ENCODE results near the gene ISM1. TPM values are rescaled to one million over a fixed set of nuclear protein-coding genes. Genes with fewer than 3 reads are reported as not detected.

ISM1 gene
- total RNA-seq, 1 experiment from 2014 or later: 0.11 TPM

DNA sequence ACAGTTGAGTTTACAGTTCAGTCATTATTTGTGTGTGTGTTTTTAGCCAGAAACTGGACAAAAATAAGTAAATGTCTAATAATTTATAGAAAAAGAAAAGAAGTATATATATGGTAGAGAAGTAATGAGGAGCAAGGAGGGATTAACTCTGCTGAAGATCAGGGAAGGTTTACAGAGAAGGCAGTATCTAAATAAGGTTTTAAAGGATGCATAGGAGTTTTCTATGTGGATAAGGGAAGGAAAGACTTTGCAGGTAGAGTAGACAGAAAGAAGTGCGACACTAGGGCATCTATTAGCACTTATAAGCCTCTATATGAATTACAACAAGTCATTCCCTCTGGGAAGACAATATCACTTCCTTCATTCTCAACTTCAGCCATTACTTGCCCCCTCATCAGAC lies 34.3 kb downstream of the ISM1 start:
- no peak for DNase-seq (ENCODE audit: low read depth)

GRCh38 chr20:13256606-13257005 lies 35.5 kb downstream of the ISM1 start:
- DNase-seq (ENCODE audit: low read depth): no peak

DNA sequence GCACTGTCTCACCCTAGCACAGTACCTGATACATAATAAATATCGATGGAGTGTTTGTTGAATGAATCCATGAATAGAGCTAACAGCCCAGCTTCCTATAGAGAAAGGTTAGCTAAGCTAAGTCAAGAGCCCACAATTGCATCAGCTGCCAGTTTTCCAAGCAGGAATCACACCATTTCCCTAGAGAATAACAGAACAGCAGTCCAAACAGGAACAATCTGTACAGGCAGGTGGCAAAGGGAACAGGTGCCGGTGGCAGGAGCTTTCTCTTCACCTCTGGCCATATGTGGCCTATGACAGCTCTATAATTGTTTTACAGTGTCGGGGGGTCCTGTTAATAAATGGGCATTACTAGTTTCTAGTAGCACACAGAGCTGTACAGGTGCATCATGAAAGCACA lies 38.8 kb downstream of the ISM1 start:
- no peak for DNase-seq (ENCODE audit: low read depth)

DNA sequence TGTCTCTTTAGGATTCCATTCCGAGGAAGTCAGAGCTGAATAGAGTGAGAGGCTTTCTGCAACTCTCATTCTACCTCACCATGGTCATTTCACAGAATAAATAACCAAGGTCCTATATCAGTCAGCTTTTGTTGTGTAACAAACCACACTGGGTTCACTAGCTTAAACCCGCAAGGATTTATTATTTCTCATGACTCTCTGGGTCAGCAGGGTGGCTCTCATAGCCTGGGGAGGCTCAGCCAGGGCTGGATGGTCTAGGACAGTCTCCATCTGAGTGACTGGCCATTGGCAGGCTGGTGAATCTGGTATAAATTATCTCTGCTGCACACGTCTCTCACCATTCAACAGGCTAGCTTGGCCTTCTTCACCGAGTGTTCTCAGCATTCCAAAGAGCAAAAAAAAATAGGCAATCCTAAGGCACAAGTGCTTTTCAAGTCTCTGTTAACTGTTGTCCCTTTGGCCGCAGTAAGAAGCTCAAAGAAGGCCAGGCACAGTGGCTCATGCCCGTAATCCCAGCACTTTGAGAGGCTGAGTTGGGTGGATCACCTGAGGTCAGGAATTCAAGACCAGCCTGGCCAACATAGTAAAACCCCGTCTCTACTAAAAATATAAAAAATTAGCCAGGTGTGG lies 39.7 kb downstream of the ISM1 start:
- DNase-seq (ENCODE audit: low read depth): no peak

- DNase-seq (ENCODE audit: low read depth): peak; percentile 59
Measured at GRCh38 chr20:13261460-13262301, 40.6 kb downstream of the ISM1 start.

- DNase-seq (ENCODE audit: low read depth): no peak
Measured at GRCh38 chr20:13262302-13262650, 41.2 kb downstream of the ISM1 start.

DNA sequence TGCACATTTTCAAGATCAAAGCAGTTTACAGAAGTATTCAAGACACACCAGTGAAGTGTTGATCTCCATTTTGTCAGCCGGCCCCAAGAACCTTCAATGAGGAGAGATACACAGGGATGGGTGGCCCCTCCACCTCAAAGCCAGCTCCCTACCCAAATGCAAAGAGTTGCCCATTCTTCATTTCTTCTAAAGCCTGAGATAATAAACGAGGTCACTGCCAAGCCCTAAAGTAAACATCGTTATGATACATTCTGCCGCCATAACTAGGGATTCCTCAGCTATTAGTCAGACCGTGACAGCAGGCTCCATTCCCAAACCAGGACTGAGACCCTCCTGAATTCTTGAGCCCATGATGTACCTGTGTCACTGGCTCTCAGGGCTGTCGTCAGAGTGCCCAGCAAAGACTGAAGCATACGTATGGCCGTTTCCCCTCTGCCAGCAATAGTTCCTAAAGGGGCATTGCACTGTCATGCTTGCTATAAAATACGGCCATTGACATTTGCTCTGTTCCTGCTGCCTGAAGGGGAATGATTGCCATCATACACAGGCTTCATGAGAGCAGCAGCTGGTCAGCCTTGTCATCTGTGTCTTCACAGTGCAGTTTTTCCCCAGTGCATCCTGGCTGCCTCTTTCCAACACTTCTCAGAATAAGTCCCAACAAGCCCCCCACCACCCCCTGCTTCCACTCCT lies 41.7 kb downstream of the ISM1 start:
- peak; percentile 32 for DNase-seq (ENCODE audit: low read depth)

- DNase-seq (ENCODE audit: low read depth): no peak
Measured at GRCh38 chr20:13263451-13263850, 42.4 kb downstream of the ISM1 start.

- DNase-seq (ENCODE audit: low read depth): no peak
Measured at GRCh38 chr20:13264907-13265306, 43.8 kb downstream of the ISM1 start.

DNA sequence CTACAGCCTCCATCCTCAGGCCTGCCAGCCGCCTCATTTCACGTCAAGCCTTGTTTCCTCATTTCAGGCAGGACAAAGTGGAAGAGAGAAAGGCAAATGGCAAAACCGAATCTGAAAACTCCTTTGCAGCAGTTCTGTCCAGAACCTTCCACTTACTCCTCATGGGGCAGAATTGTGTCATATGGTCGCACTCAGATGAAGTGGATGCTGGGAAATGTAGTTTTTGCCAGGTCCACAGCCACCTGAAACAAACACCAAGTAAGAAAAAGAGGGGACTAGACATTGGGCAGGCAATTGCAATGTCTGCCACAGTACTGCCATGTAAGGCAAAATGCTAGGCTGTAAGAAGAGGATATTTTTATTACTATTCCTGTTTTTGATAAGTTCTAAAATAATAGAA lies 44.9 kb downstream of the ISM1 start:
- DNase-seq (ENCODE audit: low read depth): no peak

GRCh38 chr20:13267231-13267630 lies 46.2 kb downstream of the ISM1 start:
- DNase-seq (ENCODE audit: low read depth): no peak

GRCh38 chr20:13268953-13269352 lies 47.9 kb downstream of the ISM1 start:
- DNase-seq (ENCODE audit: low read depth): no peak

DNA sequence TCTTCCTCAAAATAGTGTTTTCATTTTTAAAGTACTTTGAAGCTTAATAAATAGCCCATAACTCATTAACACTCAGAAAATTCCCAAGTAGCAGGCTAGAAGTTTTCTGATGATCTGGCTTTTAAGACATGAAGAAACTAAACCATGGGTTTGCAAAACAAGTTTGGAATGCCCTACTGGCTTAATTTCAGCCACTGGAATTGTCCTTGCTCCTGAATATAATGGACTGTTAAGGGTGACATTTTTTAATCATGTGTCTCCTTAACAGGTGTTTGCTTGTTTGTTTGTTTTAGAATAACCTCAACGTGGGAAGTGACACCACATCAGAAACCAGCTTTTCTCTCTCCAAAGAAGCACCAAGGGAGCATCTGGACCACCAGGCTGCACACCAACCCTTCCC lies 49.1 kb downstream of the ISM1 start:
- DNase-seq (ENCODE audit: low read depth): no peak

- DNase-seq (ENCODE audit: low read depth): no peak
Measured at GRCh38 chr20:13271098-13271497, 50.0 kb downstream of the ISM1 start.

DNA sequence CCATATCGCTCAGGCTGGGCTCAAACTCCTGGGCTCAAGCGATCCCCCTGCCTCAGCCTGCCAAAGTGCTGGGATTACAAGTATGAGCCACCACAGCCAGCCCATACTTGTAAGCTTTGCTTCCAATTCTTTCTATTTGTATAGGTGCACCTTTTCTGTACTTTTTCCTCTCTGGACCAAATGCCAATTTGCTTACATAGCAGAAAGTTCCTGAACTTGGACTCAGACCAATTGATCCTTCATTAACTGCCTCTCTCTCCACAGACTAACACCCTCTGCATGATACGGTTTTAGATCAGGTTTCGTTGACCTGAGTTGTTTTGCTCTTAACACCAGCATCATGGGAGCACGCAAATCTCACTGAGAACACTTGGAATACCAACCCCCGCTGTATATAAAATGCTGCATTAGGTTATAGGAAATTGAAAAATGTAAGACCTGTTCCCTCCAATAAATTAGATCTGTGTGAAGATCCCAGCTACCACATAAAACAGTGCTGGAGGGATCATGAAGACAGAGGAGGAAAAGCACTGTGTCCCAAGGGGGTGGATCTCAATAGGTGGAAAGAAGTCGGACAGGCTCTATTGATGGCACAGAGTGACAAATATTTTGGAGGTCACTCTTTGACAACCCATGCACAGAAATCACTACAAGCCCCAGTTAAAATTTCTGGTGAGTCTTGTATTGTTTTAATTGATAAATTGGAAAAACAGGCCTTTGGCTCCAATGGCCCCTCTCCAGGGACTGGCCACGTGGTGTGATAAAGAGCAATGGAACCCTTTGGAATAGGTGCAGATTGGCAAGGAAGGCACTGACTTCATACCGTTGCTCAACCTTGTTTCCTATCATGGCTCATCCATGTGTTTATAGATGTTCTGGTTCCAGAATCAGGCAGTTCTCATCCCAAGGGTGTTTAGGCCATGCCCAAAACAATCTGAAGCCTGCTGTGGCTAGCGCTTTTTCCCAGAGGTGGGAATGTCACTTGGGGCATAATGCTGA lies 51.2 kb downstream of the ISM1 start:
- no peak for DNase-seq (ENCODE audit: low read depth)

DNA sequence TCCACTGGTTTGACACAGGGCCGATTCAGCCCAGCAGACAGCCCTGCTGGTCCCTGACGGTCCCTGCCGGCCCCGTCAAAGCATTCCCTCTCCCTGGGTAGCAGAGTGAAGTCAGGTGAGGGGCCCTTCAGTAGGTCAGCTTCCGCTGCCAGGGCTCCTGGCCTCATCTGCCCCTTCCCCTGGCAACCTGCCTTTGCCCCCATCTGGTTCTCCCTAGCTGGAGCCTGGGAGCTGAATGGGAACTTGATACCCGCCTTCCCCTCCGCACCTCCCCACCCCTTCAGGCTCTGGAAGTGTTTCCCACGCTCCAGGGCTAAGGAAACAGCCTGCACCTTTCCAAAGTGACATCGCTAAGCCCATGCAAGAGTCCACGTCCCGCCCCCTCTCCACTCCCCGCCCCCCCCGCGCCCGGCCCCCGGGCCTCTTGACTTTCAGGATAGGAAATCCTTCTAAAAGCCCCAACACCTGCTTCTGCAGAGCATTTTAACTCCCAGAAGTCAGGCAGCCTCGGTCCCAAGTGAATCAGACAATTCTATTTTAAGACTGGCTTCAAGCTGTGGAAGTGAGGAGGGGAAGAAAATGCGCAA lies 53.3 kb downstream of the ISM1 start:
- no peak for DNase-seq (ENCODE audit: low read depth)

- no peak for DNase-seq (ENCODE audit: low read depth)
Measured at GRCh38 chr20:13276945-13277541, 56.0 kb downstream of the ISM1 start.

- no peak for DNase-seq (ENCODE audit: low read depth)
Measured at GRCh38 chr20:13277663-13278295, 56.7 kb downstream of the ISM1 start.

- no peak for DNase-seq (ENCODE audit: low read depth)
Measured at GRCh38 chr20:13278812-13279570, 57.9 kb downstream of the ISM1 start.
